ENCODE data around the gene PGBD5.

Gene PGBD5

GRCh38 chr1:230375147-230375546, 51.0 kb downstream of the PGBD5 start:
- DNase-seq (ENCODE audit: low spot score) = no peak

- DNase-seq (ENCODE audit: low spot score) = no peak
These were observed 54.0 kb downstream of the PGBD5 start for GRCh38 chr1:230371923-230372703.

DNA sequence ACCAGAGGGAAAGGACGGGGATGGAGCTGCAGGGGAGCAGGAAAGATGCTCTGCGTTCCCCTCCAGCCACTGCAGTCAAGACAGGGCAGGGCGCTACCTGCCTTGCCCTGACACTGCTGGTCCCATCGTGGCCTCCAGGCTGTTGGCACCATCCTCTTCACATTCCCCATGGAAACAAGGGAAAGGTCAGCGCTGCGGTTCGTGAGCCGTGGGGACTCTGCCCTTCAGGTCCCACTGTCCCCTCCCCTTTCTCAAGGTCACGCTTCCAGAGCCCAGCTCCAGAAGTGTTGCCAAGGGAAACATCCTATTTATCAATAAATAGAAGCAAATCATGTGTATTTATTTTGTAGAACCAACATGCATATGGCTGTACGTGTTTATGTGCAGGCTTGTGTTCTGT, 56.0 kb downstream of the PGBD5 start:
- DNase-seq (ENCODE audit: low spot score) = no peak

- DNase-seq (ENCODE audit: low spot score) = no peak
These were observed 57.3 kb downstream of the PGBD5 start for GRCh38 chr1:230368871-230369270.

DNA sequence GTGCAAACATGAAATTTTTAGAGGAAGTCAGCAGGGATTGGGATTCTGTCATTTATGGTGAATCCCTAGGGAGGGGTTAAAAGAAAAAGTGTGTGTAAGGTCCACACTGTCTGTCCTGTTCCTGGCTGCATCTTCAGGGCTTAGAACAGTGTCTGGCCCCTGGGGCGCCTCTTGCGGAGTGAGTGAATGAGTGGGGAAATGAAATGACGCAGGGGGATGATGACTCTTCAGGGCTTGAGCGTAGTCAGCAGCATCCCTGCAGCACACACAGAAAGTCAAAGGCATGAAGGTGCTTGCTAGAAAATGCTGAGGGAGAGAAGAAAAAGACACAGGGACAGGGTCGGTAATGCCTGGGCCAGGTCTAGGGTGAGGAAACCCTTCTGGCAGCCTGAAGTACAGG, 57.8 kb downstream of the PGBD5 start:
- DNase-seq (ENCODE audit: low spot score) = no peak

DNA sequence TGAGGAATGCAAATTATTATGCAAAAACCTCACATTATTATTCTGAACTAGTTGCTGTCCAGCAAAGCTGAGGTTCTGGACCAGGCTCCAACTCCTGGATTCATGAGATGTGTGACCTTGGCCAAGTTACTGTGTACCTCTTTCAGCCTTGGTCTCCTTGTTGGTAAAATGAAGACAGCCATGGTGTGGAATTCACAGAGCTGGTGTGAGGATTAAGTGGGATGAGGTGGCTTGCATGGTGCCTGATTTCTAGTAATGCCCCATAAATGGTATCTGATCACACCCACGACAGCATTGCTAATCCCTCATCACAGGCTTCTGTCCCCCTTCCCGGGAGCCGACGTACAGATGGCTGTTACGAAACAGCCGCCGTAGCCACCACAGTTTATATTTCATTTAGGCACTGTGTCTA, 59.6 kb downstream of the PGBD5 start:
- no peak for DNase-seq (ENCODE audit: low spot score)

DNA sequence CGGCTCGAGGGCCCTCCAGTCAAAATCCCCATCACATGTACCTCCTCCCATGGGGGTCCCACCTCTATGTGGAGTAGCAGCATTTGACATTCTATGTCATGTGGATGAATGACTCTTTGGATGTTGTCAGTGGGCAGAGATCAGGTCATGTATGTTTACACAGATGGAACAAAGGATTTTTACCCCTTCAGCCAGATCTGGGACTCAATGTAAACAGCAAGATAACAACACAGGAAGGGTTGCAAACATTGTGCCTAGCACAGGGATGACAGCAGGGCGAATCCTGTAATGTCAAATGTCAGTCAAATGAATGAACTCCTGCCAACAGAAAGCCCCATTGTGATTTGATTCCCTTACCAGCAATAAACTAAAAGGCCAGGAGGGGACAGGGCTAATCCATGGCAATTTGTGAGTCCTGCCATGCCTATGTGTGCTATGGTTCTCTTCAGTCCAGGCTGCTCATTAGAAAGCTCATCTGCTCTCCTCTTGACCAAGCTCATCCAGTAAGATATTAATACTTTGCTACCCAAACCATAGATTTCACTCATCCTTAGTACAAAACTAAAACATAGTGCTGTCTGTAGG, 60.3 kb downstream of the PGBD5 start:
- no peak for DNase-seq (ENCODE audit: low spot score)

GRCh38 chr1:230362949-230363348, 63.2 kb downstream of the PGBD5 start:
- no peak for DNase-seq (ENCODE audit: low spot score)

DNA sequence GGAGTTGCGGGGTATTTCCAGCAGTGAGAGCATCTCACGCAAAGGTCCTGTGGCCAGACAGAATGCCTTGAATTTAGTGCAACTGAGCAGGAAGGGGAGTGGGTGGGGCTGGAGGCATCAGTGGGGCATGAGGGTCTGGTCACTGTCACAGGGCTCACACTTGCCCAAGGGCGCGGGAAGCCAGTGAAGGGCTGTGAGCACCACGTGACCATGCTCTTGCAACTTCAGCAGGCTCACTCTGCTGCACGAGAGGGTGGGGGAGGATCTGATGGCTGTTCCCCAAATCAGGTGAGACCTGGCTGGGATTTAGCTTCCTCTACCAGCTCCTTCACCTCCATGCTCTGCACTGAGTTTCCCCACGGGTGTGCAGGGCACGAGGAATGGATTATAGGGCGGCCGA, 64.2 kb downstream of the PGBD5 start:
- DNase-seq (ENCODE audit: low spot score) = no peak

GRCh38 chr1:230359992-230360668, 66.0 kb downstream of the PGBD5 start:
- DNase-seq (ENCODE audit: low spot score) = no peak

- DNase-seq (ENCODE audit: low spot score) = no peak
These were observed 69.0 kb downstream of the PGBD5 start for GRCh38 chr1:230356869-230357794.

- DNase-seq (ENCODE audit: low spot score) = no peak
These were observed 69.9 kb downstream of the PGBD5 start for GRCh38 chr1:230356190-230356589.

DNA sequence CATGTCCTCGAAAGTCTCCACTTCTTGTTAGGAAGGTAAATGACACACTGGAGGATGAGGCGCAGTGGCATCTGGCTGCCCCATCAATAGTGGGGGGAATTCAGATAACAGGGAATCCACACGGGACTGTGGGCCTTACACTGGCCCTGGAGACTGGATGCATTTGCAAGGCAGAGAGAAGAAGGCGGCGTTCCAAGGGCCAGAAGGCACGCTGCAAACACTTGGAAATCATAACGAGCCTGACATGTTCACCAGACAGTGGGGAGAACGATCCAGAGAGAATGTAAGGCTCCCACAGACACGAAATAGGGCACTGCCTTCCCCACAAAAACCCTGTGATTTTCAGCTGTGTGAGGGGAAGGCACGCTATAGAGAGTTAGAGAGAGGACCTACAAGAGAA, 70.5 kb downstream of the PGBD5 start:
- DNase-seq (ENCODE audit: low spot score) = no peak

DNA sequence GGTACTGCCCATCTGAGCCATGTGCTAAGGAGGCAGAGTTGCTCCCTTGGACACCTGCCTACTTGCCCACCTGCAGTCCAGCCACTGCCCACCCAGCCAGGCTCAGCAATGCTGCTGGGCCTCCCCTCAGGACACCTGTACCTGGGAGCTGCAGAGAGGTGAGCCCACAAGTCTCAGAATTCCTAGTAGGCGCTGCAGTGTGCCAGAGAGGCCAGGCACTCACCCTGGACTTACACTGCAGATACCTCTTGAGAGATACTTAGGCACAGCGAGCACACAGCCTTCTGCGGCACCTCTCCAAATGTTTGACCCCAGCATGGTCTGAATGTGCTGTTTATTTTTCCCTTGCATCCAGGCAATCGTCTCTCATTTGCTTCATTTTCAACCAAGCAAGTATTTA, 71.0 kb downstream of the PGBD5 start:
- no peak for DNase-seq (ENCODE audit: low spot score)

GRCh38 chr1:230354005-230354404, 72.1 kb downstream of the PGBD5 start:
- DNase-seq (ENCODE audit: low spot score) = no peak

DNA sequence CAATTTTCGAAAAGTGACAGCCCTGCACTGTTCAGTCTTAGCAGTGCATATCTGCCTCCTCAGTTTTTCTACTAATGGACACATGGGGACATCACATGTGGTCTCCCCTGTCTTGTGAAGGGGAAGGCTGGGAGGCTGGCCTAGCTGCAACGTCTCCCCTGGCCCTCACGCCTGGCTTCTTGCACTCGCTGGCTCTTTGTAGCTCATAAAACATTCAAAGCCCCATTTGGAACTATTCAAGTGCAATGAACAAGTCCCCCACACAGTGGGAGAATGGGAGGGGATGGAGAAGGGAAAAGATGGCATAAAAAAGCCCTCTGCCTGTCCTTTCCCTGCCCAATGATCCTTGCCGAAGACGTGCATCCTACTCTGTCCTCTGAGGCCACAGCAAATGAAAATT, 73.6 kb downstream of the PGBD5 start:
- DNase-seq (ENCODE audit: low spot score) = no peak

GRCh38 chr1:230351983-230352382, 74.1 kb downstream of the PGBD5 start:
- no peak for DNase-seq (ENCODE audit: low spot score)

DNA sequence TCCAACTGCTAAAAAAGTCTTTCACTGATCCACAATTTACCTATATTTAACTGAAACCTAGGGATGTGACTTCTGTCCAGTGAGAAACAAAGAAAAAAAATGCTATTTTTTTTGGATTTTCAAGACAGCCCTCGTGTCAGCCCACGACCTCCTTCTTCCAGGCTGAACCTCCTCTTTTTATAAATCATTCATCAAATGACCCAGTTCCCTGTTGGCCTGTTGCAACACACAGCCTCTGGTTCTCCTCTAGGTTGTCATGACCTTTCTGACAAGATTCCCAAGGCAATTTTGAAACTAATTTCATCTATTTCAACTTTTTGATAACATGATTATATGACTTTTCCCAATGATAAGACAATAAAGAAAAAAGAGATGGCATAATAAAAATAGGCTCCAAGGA, 74.6 kb downstream of the PGBD5 start:
- DNase-seq (ENCODE audit: low spot score) = no peak

- DNase-seq (ENCODE audit: low spot score) = no peak
These were observed 75.8 kb downstream of the PGBD5 start for GRCh38 chr1:230350208-230350921.

DNA sequence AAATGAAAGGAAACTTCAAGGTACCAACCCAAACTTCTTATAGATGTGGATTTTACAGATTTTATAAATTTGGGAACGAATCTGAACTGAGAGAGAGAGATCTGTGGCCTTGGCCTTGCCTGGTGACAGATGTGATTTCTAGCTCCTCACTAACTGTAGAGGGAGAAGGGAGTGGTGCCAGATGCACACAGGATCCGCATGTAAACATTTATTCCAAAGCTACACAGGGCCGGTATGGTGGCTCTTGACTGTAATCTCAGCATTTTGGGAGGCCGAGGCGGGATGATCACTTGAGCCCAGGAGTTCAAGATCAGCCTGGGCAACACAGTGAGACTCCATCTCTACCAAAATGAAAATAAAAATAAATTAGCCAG, 77.1 kb downstream of the PGBD5 start:
- DNase-seq (ENCODE audit: low spot score) = no peak

DNA sequence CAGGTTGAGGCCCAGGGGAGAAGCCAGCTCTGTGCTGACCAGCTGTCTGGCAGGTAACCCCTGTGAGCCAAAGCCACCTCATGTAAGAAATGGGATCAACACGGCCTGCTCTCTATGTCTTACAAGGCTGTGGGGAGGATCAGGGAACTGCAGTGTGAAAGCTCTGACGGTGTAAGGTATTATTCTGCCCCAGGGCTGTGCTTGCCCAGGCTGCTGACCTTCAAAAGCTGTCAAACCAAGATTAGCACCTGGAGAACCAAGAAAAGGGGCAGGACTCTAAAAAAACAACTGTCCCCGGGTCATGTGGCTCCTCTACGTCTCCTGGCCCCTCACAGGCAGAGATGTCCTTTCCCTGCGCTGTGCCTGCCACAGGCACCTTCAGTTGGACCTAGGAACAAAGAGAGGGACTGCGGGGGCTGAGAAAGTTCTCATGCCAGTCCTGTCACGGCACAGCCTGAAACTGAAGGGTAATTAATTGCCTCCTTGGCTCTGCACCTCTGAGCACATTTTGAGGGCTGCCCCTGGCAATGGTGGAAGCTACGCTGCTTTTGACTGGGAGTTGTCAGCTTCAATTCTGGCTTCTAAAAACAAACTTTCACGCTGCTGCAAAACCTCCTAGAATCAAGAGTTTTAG, 77.6 kb downstream of the PGBD5 start:
- DNase-seq (ENCODE audit: low spot score) = no peak
